Subcutaneous abdominal adipose tissue (tissue), 5 donors: ENCODE measurements around the gene FAM9A.

ENCODE experiments used
- H3K27ac ChIP-seq: one replicate; pipeline ENCODE4 v1.7.0; 2013; ENCODE audit warnings: low read depth, mild to moderate bottlenecking, inconsistent platforms, low read length, moderate library complexity
- H3K27me3 ChIP-seq, 5 donors: one replicate each; pipeline ENCODE4 v1.7.0; 2013; ENCODE audit warnings: low read length in 5 of 5, inconsistent platforms in 1 of 5; ENCODE audit not compliant: control insufficient read depth in 5 of 5, insufficient read depth in 4 of 5
- H3K36me3 ChIP-seq, 5 donors: one replicate each; pipeline ENCODE4 v1.7.0; 2013; ENCODE audit warnings: low read length in 5 of 5; ENCODE audit not compliant: control insufficient read depth in 5 of 5, insufficient read depth in 5 of 5
- H3K4me1 ChIP-seq, 5 donors: one replicate each; pipeline ENCODE4 v1.7.0; 2013; ENCODE audit warnings: low read length in 5 of 5, mild to moderate bottlenecking in 3 of 5, moderate library complexity in 1 of 5; ENCODE audit not compliant: control insufficient read depth in 5 of 5, insufficient read depth in 5 of 5
- H3K4me3 ChIP-seq, 5 donors: one replicate each; pipeline ENCODE4 v1.7.0; 2013; ENCODE audit warnings: low read length in 5 of 5, low read depth in 1 of 5
- H3K9ac ChIP-seq, 5 donors: one replicate each; pipeline ENCODE4 v1.7.0; 2013; ENCODE audit warnings: low read length in 5 of 5, mild to moderate bottlenecking in 4 of 5, moderate library complexity in 3 of 5
- H3K9me3 ChIP-seq, 5 donors: one replicate each; pipeline ENCODE4 v1.7.0; 2013; ENCODE audit warnings: low read length in 5 of 5; ENCODE audit not compliant: control insufficient read depth in 5 of 5
- donor health status: healthy.
- donor health status: healthy.
- donor health status: healthy.
- donor health status: healthy.
- donor health status: healthy.

The FAM9A gene

GRCh38 chrX:8801041-8801599, at the start of gene FAM9A:
Gene FAM9A (minus strand): TSS chrX:8801383. CDS start chrX:8800171, 1,212 bp downstream.
- H3K4me3 ChIP-seq = no peak within 1 kb of the TSS
- peaks cover 0 to 3% (median 0%) of the 10 kb centered on the region in 5 donors for H3K9me3 ChIP-seq
- no peak within 1 kb of the TSS for H3K27ac ChIP-seq
- H3K36me3 ChIP-seq = no peaks in the 10 kb centered on the region
- no peaks in the 10 kb centered on the region for H3K4me1 ChIP-seq
- peaks cover 0 to 13% (median 0%) of the 10 kb centered on the region in 5 donors for H3K27me3 ChIP-seq
- no peak within 1 kb of the TSS for H3K9ac ChIP-seq

DNA sequence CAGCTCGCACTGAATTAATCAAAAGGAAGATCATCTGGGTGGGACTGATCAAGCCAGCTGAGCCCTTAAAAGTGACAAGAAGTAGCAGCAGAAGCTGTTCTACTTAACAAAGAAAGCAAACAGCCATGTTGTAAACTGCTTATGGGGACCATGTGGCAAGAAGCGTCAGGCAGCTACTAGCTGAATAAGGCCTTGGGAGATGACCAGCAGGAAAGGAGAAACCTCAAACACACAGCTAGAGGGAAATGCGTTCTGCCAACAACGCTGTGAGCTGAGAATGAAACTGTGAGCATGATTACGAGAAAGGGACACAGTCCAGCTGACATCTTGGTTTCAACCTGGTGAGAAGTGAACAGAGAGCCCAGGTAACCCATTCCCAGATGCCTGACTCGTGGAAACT, 49.3 kb upstream of the FAM9A start:
- Histone ChIP-seq H3K4me1 (peaks cover 0 to 4% (median 0%) of the 10 kb centered on the region in 5 donors), H3K4me3 (no peak overlapping the region), H3K36me3 (no peaks in the 10 kb centered on the region), H3K27ac (no peak overlapping the region), H3K9me3 (no peaks in the 10 kb centered on the region), H3K9ac (no peak overlapping the region), H3K27me3 (peaks cover 0 to 4% (median 4%) of the 10 kb centered on the region in 5 donors)

GRCh38 chrX:8849945-8850344, 48.8 kb upstream of the FAM9A start:
- no peak overlapping the region for H3K9ac ChIP-seq
- peak overlapping the region; percentile 1 for H3K27ac ChIP-seq
- no peaks in the 10 kb centered on the region for H3K36me3 ChIP-seq
- peaks cover 0 to 4% (median 4%) of the 10 kb centered on the region in 5 donors for H3K27me3 ChIP-seq
- no peak overlapping the region for H3K4me3 ChIP-seq
- H3K9me3 ChIP-seq = no peaks in the 10 kb centered on the region
- H3K4me1 ChIP-seq = peaks cover 0 to 6% (median 0%) of the 10 kb centered on the region in 5 donors

DNA sequence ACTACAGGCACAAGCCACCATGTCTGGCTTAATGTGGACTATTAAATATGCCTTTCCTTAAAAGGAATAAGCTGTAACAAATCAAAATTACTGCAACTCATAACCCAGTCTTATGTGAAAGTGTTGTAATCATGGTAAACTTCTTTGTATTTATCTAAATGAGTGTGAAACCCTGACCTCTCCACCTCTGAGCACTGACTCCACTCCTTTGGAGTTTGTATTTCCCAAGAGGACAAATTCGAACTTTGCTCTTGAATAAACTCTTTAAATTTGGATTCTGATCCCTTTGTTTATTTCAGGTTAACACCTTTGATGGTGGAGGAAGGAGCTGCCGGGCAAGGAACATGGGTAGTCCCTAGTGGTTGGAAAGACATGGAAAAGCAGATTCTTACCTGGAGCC, 48.3 kb upstream of the FAM9A start:
- peaks cover 0 to 4% (median 4%) of the 10 kb centered on the region in 5 donors for H3K27me3 ChIP-seq
- H3K9ac ChIP-seq = no peak overlapping the region
- H3K4me1 ChIP-seq = peaks cover 0 to 6% (median 0%) of the 10 kb centered on the region in 5 donors
- no peaks in the 10 kb centered on the region for H3K9me3 ChIP-seq
- no peak overlapping the region for H3K4me3 ChIP-seq
- H3K36me3 ChIP-seq = no peaks in the 10 kb centered on the region
- peak overlapping the region; percentile 1 for H3K27ac ChIP-seq

GRCh38 chrX:8848911-8849310, 47.7 kb upstream of the FAM9A start:
- no peak overlapping the region for H3K9ac ChIP-seq
- H3K4me3 ChIP-seq = no peak overlapping the region
- H3K4me1 ChIP-seq = peaks cover 0 to 6% (median 0%) of the 10 kb centered on the region in 5 donors
- H3K9me3 ChIP-seq = no peaks in the 10 kb centered on the region
- H3K27ac ChIP-seq = no peak overlapping the region
- H3K27me3 ChIP-seq = peaks cover 0 to 4% (median 4%) of the 10 kb centered on the region in 5 donors
- H3K36me3 ChIP-seq = no peaks in the 10 kb centered on the region

DNA sequence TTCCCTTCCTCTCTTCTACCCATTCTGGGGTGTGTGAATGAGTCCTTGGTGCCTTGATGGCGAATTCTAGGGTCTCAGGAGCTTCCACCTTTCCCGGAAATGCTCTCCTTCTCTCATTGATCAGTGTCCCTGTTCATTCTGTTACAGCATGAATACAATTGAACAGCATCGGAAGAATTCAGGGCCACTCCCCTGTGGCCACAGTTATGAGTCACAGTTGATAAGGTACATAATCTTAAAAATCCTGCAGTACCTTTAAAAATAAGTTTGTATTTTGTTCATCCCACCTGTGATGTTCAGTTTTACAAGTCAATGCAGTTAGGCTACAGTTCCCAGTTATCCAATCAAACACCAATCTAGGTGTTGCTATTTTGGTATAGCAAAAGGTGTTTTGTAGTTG, 47.3 kb upstream of the FAM9A start:
- H3K27ac ChIP-seq = no peak overlapping the region

GRCh38 chrX:8847360-8847759, 46.2 kb upstream of the FAM9A start:
- no peak overlapping the region for H3K9ac ChIP-seq
- no peaks in the 10 kb centered on the region for H3K36me3 ChIP-seq
- H3K27me3 ChIP-seq = peaks cover 0 to 4% (median 2%) of the 10 kb centered on the region in 5 donors
- H3K4me3 ChIP-seq = no peak overlapping the region
- peak overlapping the region; percentile 32 for H3K27ac ChIP-seq
- peaks cover 0 to 6% (median 0%) of the 10 kb centered on the region in 5 donors for H3K4me1 ChIP-seq
- H3K9me3 ChIP-seq = peaks cover 0 to 2% (median 0%) of the 10 kb centered on the region in 5 donors

More for the DNA sequence above, 47.3 kb upstream of the FAM9A start:
- H3K4me3 ChIP-seq = no peak overlapping the region
- peaks cover 0 to under 1% (median 0%) of the 10 kb centered on the region in 5 donors for H3K9me3 ChIP-seq
- peaks cover 0 to 4% (median 4%) of the 10 kb centered on the region in 5 donors for H3K27me3 ChIP-seq
- H3K9ac ChIP-seq = no peak overlapping the region
- H3K4me1 ChIP-seq = peaks cover 0 to 6% (median 0%) of the 10 kb centered on the region in 5 donors
- H3K36me3 ChIP-seq = no peaks in the 10 kb centered on the region

GRCh38 chrX:8846266-8846665, 45.1 kb upstream of the FAM9A start:
- Histone ChIP-seq H3K27ac (no peak overlapping the region), H3K27me3 (peaks cover 0 to 5% (median 0%) of the 10 kb centered on the region in 5 donors), H3K4me1 (peaks cover 0 to 6% (median 0%) of the 10 kb centered on the region in 5 donors), H3K36me3 (no peaks in the 10 kb centered on the region), H3K4me3 (no peak overlapping the region), H3K9ac (no peak overlapping the region), H3K9me3 (peaks cover 0 to 2% (median 0%) of the 10 kb centered on the region in 5 donors)

- Histone ChIP-seq H3K27me3 (peaks cover 0 to 4% (median 0%) of the 10 kb centered on the region in 5 donors), H3K4me1 (peaks cover 0 to 3% (median 0%) of the 10 kb centered on the region in 5 donors), H3K9me3 (peaks cover 0 to 2% (median 0%) of the 10 kb centered on the region in 5 donors), H3K36me3 (no peaks in the 10 kb centered on the region), H3K4me3 (peak overlapping the region in 1 of 5 donors; percentile 2), H3K27ac (no peak overlapping the region), H3K9ac (no peak overlapping the region)
These were observed 44.3 kb upstream of the FAM9A start for GRCh38 chrX:8845469-8845868.

DNA sequence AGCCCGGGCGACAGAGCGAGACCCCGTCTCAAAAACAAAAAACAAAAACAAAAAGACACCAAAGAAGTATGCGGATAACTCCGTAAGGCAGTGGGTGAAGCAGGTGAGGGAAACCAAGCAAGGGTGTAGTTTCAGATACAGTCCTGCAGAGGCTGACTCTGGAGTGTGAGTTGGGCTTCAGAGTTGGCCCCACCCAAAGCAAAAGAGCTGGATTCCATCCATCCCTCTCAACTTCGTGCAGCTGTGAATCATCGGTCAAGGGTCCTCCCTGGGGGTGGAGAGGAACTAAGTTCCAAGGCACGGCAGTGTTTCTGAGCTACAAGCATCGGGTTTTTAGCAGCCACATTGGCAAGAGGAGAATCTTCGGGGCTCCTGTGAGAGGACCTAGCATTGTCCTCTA, 43.9 kb upstream of the FAM9A start:
- H3K36me3 ChIP-seq = no peaks in the 10 kb centered on the region
- peaks cover 0 to 4% (median 0%) of the 10 kb centered on the region in 5 donors for H3K27me3 ChIP-seq
- H3K4me1 ChIP-seq = peaks cover 0 to 3% (median 0%) of the 10 kb centered on the region in 5 donors
- peak overlapping the region in 1 of 5 donors; percentile 2 for H3K4me3 ChIP-seq
- H3K9ac ChIP-seq = no peak overlapping the region
- H3K9me3 ChIP-seq = peaks cover 0 to 2% (median 0%) of the 10 kb centered on the region in 5 donors
- no peak overlapping the region for H3K27ac ChIP-seq
